Left ventricle myocardium inferior (tissue), 1 donor: ENCODE results near the gene HSD17B1. TPM values are rescaled to one million over a fixed set of nuclear protein-coding genes. Genes with fewer than 3 reads are reported as not detected.
A peak's percentile ranks its signal among the peaks of the same experiment; 100 is the strongest.

Source experiments
- DNase-seq: peaks from one replicate; pipeline ENCODE4 v3.0.0-alpha.2; 2020
- H3K27ac ChIP-seq: fragments of 200-600 bp; replicated peaks from 2 replicates; pipeline ENCODE4 v1.8.0; 2021
- H3K27me3 ChIP-seq: fragments of 200-600 bp; 2 replicates; pipeline ENCODE4 v1.8.0; 2021; ENCODE audit warnings: low read depth
- H3K36me3 ChIP-seq: fragments of 200-600 bp; 2 replicates; pipeline ENCODE4 v1.8.0; 2021
- H3K4me1 ChIP-seq: fragments of 200-600 bp; 2 replicates; pipeline ENCODE4 v1.8.0; 2021
- H3K4me3 ChIP-seq: fragments of 200-600 bp; 2 replicates; pipeline ENCODE4 v1.8.0; 2021; ENCODE audit warnings: mild to moderate bottlenecking, moderate library complexity
- H3K9me3 ChIP-seq: fragments of 200-600 bp; replicated peaks from 2 replicates; pipeline ENCODE4 v1.8.0; 2021
- intact Hi-C: fragments of 100-400 bp; cut with micrococcal nuclease; formaldehyde crosslinking; loops from one replicate; pipeline ENCODE4 v1.11.0; 2022
- total RNA-seq: library from RNA; stranded (reverse); fragmentation: NEBNext Ultra II Directional; extraction: Animal tissue kit (Norgen Biotek cat#: 25700); gene quantifications from one replicate; pipeline ENCODE4 v1.2.1, GENCODE V29; 2021
- TF ChIP-seq, protein P1 (sequence below): fragments of 200-600 bp; IDR thresholded peaks from 2 replicates; pipeline ENCODE4 v1.8.0; 2021; ENCODE audit warnings: antibody characterized with exemption, mild to moderate bottlenecking, borderline replicate concordance
- donor health status: DM: no; HTN: yes; CAD: no; lungs with severe emphysema.

HSD17B1 gene
- total RNA-seq, 1 donor from 2014 or later, result 0.99 TPM

DNA sequence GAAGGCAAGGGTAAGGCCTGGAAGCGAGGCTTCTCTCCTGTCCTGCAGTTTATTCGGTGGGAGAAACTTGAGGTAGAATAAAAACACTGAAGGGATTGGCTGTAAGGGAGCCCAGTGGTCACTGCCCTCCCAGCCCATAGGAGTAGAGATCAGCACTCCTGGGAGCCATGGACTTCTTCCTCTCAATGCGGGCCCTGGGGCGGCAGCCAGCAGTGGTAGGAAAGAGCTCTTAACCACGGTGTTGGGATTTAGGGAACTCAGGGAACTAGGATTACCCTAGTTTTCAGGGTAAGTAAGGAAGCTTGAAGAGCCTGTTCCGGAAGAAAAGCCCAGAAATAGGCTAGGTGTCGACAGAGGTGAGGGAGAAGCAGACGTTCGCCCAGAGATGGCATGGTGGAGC lies 40.5 kb upstream of the HSD17B1 start:
- no peak for DNase-seq
- H3K4me1 ChIP-seq, result peaks cover 39% of the 10 kb centered on the region
- TF ChIP-seq, protein P1, sequence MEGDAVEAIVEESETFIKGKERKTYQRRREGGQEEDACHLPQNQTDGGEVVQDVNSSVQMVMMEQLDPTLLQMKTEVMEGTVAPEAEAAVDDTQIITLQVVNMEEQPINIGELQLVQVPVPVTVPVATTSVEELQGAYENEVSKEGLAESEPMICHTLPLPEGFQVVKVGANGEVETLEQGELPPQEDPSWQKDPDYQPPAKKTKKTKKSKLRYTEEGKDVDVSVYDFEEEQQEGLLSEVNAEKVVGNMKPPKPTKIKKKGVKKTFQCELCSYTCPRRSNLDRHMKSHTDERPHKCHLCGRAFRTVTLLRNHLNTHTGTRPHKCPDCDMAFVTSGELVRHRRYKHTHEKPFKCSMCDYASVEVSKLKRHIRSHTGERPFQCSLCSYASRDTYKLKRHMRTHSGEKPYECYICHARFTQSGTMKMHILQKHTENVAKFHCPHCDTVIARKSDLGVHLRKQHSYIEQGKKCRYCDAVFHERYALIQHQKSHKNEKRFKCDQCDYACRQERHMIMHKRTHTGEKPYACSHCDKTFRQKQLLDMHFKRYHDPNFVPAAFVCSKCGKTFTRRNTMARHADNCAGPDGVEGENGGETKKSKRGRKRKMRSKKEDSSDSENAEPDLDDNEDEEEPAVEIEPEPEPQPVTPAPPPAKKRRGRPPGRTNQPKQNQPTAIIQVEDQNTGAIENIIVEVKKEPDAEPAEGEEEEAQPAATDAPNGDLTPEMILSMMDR, result no peak
- H3K4me3 ChIP-seq, result no peak overlapping the region
- peaks cover 61% of the 10 kb centered on the region for H3K36me3 ChIP-seq
- H3K27me3 ChIP-seq, result no peaks in the 10 kb centered on the region
- peak overlapping the region; percentile 79 for H3K27ac ChIP-seq
- intact Hi-C loops, result no loop called here
- H3K9me3 ChIP-seq, result no peaks in the 10 kb centered on the region

DNA sequence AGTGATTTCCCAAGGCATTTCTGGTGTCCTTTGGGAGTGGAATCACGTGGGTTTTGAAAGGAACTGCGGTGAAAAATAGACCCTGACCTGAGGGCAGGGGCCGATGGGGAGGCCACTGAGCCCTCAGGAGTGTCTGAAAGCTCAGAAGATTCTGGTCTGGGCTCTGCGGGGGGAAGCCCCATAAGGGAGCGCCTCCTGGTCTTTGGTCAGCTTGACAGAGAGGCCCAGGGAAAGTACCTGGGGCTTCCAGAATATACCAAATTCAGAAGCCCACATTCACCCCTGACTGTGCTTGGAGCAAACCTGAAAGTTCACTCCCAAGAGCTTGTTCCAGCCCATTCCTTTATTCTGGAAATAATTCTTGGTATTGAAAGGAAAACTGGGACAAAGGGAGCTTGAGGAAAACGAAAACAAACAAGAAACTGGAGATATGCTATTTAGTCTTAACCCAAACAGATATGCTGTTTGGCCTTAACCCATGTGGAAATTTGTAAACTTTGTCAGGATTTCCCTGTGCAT lies 39.9 kb upstream of the HSD17B1 start:
- no peak overlapping the region for H3K4me3 ChIP-seq
- H3K9me3 ChIP-seq, result no peaks in the 10 kb centered on the region
- H3K27me3 ChIP-seq, result no peaks in the 10 kb centered on the region
- intact Hi-C loops, result no loop called here
- H3K27ac ChIP-seq, result peak overlapping the region; percentile 79
- H3K36me3 ChIP-seq, result peaks cover 55% of the 10 kb centered on the region
- H3K4me1 ChIP-seq, result peaks cover 44% of the 10 kb centered on the region
- TF ChIP-seq, protein P1, result no peak
- DNase-seq, result no peak

DNA sequence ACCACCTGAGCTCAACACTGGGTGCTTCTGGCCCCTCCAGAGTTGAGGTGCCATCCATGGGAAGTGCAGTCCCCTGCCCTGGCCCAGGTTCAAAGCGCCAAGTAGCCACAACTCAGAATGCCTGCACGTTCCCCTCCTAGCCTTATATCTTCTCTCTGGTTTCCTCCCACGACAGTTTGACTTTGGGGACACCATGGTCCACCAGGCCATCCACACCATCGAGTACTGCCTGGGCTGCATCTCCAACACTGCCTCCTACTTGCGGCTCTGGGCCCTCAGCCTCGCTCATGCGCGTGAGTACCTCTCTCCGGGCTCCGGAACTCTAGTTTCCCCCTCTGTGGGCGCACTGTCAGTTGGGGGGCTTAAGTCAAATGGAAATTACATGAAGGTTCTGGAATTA lies 39.0 kb upstream of the HSD17B1 start:
- Histone ChIP-seq H3K4me1 (peaks cover 53% of the 10 kb centered on the region), H3K4me3 (no peak overlapping the region), H3K9me3 (no peaks in the 10 kb centered on the region), H3K27me3 (no peaks in the 10 kb centered on the region), H3K27ac (peak overlapping the region; percentile 79), H3K36me3 (peaks cover 46% of the 10 kb centered on the region)
- no peak for DNase-seq
- intact Hi-C loops, result no loop called here
- TF ChIP-seq, protein P1, result no peak

GRCh38 chr17:42514279-42514678 lies 38.4 kb upstream of the HSD17B1 start:
- H3K36me3 ChIP-seq, result peaks cover 40% of the 10 kb centered on the region
- H3K4me1 ChIP-seq, result peaks cover 59% of the 10 kb centered on the region
- H3K4me3 ChIP-seq, result no peak overlapping the region
- H3K27me3 ChIP-seq, result no peaks in the 10 kb centered on the region
- no peaks in the 10 kb centered on the region for H3K9me3 ChIP-seq
- intact Hi-C loops, result no loop called here
- TF ChIP-seq, protein P1, result no peak
- peak overlapping the region; percentile 79 for H3K27ac ChIP-seq
- DNase-seq, result no peak

DNA sequence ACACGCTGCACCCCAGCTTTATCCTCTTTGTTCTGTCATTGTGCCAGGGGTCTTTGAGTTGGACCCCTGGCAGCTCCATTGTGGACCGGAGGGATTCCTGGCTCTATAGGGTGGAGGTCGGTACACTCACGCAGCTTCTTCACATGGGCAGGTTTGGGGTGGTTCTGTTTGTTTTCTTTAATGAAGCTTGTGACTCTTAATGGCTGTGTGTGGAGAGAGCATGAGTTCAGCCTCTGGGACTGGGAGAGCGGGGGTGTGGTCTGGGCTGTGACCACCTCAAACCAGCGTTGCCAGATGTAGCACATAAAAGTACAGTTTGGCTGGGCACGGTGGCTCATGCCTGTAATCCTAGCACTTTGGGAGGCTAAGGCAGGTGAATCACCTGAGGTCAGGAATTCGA lies 37.9 kb upstream of the HSD17B1 start:
- DNase-seq, result no peak
- Histone ChIP-seq H3K27me3 (no peaks in the 10 kb centered on the region), H3K36me3 (peaks cover 36% of the 10 kb centered on the region), H3K27ac (peak overlapping the region; percentile 79), H3K4me1 (peaks cover 65% of the 10 kb centered on the region), H3K9me3 (no peaks in the 10 kb centered on the region), H3K4me3 (no peak overlapping the region)
- TF ChIP-seq, protein P1, result no peak
- intact Hi-C loops, result loop anchor here (5.0 kb wide), 1 partner anchor 88 kb away; no protein-coding TSS in a partner anchor
